Stimulated activated CD4-positive, alpha-beta T cell treated with anti-CD3 and anti-CD28 coated beads, TNF-alpha, amount 100 ng/mL, for 4 hours (primary cell): ENCODE data around the gene OCIAD1.
"Not testable (repeated sequence)": the region's sequence is repeated elsewhere in the genome, so short reads cannot be mapped to it uniquely, and the experiment has no call there.

Experiments used
- DNase-seq, 3 experiments: peaks; one replicate each; pipeline ENCODE4 v3.0.0-alpha.2; 2020; ENCODE audit warnings: low read depth in 3 of 3

The OCIAD1 gene, protein sequence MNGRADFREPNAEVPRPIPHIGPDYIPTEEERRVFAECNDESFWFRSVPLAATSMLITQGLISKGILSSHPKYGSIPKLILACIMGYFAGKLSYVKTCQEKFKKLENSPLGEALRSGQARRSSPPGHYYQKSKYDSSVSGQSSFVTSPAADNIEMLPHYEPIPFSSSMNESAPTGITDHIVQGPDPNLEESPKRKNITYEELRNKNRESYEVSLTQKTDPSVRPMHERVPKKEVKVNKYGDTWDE

DNA sequence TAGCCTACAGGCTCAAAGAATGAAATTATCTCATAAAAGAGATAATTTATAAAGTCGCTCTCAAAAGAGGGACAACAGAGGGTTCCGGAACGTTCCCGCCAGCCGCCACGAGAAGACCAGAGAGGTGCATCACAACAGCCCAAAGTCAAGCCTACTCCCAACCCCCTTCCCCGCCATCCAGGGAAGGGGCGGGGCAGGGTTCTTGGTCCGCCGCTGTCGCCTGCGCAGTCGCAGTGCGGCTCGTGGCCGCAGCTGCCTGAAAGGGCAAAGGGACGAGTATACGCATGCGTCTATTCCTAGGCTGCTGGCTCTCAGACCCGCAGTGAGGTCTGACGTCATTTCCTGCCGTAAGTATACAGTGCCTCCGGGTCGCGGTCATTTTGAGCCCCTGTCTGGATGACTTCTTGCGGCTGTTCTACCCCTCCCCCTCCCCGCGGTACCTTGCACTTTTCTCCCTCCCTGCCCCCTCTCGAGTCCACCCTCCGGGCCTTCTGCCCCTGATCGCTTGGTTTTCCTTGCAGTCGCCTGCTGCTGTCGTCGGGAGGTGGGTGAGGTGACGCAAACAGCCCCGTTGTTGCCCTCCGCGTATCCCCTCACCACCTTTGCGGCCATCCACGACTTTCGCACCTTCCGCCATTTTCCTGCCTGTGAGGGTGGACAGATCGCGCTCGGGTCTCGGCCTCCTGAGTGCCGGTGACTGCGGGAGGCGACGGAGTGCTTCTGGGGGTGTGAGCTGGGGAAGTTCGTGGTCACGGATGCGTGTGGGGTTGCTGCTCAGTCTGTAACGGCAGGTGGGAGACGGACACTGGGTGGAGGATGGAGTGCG is at the start of gene OCIAD1:
Gene OCIAD1 (plus strand): TSS at position 383 of the 826 bp plus-strand sequence. CDS start 1,537 bp downstream, outside the sequence.
- peak; percentile 74 to 90 (median 86) for DNase-seq

DNA sequence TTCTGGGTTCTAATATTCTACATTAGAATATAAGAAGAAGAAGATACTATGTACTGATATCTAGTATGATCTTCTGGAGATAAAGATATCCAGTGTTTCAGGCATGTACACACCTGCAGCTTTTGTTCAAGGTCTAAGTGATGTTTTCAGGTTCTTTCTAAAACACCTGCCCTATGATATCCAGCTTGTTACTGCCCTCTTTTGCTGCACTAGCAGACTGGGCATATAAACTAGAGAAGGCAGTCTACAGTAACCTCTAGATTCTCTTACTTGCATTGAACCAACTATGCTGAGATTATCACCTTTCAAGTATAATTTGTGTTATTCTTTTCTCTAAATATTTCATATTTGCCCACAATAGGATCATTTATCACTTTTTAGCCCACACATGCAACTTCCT is 48.9 kb upstream of the OCIAD1 start:
- no peak for DNase-seq

DNA sequence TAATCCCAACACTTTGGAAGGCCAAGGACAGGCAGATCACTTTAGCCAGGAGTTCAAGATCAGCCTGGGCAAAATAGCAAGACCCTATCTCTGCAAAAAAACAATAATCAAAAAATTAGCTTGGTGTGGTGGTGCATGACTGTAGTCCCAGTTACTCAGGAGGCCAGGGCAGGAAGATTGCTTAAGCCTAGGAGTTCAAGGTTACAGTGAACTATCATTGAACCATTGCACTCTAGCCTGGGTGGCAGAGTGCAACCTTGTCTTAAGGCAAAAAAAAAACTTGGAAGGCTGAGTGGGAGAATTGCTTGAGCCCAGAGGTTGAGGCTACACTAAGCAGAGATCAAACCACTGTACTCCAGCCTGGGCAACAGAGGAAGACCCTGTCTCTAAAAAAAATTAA is 45.6 kb upstream of the OCIAD1 start:
- DNase-seq: no peak

DNA sequence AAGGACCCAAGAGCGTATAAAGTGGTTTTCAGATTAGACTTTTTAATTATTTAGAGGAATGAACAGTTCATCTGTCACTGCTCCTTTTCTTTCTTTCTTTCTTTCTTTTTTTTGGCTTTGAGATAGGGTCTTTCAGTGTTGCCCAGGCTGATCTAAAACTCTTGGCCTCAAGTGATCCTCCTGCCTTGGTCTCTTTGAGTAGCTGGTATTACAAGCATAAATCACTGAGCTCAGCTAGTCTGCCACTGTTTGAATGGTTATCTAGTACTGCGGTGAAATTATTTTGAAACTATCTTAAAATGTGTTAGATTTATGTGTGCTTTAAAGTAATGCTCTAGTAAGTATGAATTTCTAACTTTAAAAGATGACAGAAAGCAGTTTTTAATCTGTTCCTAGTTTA is 44.3 kb upstream of the OCIAD1 start:
- no peak for DNase-seq

DNA sequence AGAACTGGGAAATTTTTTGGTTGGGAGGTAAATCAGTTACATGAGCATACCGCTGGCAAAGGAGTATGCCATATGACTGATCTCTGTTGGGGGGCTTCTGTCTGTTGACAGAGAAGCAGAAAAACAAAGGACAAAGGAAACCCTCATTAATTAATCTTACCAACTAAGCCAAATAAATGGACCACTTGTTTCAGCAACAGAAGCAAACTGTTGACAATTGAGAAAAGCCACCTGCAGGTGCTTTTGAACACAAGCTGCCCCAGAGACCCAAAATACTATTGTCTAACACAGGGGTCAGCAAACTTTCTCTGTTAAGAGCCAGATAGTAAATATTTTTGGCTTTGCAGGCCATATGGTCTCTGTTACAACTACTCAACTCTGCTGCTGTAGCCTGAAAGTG is 43.8 kb upstream of the OCIAD1 start:
- no peak for DNase-seq

DNA sequence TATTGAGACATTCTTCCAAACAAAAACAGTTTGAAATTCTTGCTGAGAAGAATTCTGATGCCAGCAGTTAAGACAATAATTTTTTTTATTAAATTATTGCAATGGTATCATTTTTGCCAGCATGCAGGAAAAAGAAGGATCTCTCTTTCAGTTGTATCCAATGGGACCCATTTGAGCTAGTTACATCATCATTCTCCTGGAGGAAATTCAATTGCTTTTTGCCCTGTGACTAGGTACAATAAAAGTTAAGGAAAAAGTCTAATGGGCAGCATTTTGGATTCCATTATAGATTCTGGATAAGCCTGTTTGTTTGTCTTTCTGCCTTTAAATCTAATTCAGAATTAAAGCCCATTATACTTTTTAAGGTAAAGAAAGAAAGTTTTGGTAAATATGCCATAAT is 40.3 kb upstream of the OCIAD1 start:
- no peak for DNase-seq

DNA sequence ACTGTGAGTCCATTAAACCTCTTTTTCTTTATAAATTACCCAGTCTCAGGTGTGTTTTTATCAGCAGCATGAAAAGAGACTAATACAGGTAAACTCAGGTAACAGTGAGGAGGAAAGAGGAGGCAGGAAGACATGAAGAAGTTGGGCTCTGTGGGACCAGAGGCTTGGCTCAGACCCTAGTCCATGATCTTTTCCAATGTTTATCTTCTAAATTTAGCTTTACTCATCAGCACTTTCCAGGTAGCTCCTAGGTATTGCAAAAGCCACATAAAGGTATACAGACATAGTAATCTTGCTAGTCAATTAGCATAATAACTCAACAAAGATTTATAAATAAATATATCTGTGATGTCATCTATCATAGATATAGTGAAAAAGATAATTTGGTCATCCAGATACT is 39.6 kb upstream of the OCIAD1 start:
- DNase-seq: no peak

DNA sequence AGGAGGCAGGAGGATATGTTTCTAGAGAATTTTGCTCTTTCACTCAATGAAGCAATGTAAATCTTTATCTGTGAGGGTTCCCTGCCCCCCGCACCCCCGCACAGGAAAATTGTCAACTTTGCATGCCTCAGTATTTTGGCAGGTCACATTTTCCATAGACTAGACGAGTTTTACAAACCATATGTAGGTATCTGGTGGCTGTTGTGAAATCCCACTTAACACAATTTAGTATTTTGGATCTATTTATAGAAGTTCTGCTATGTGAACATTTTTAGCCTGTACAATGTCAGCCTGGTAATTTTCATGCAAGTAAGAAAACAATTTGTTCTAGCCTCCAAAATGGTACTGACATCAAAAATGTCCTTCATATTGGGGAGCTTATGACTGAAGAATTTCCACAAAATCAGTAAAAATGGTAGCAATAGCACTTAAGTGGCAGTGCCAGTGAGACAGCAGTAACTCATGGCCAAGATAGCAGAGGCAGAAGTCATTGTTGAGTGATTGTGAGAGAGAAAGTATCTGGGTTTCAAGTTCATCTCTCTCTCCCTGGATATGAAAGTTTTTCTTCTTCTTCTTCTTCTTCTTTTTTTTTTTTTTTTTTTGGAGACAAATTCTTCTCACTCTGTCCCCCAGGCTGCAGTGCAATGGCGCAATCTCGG is 38.4 kb upstream of the OCIAD1 start:
- DNase-seq: no peak

DNA sequence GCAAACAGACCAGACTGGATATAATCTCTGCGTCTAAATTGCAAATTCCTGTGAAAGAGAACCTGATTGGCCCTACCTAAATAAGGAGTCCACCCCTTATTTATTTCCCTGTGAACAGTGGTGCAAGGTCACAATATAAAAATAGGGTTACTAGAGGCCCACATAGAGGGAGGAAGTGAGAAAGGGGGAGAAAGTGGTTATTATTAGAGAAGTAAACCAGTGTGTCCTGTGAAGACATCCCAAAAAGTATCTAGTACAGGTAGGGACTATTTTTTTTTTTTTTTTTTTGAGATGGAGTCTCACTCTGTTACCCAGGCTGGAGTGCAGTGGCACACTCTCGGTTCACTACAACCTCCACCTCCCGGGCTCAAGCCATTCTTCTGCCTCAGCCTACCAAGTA is 35.8 kb upstream of the OCIAD1 start:
- no peak for DNase-seq

DNA sequence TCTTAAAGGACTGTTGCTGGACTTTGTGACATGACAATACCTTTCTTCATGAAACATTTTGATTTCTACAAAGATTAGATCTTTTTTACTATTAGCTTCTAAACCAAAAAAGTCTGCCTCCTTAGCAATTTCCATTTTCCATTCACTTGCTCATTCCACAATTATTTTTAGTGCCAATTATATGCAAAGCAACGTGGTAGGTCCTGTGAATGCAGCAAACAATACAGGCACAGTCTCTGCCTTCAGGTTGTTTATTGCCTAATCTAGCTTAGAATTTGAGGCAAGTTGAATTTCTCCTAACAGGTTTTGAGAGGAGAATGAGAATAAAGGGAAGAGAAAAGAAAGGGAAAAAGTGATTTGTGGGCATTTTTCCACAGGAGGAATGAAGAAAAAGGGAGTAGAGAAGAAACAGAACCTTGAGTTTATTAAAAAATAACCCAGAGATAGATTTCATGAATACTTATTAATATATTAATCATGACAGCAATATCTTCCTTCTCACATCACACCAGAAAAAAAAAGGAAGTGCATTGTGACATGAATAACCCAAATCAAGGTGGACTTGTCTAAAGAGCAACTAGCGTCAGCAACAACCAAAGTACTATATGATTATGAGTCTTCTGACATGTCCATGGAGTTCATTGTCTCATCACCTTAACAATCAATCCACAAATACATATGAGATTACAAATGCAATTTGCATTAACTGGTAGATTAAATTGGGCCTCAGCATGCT is 34.5 kb upstream of the OCIAD1 start:
- DNase-seq: no peak

DNA sequence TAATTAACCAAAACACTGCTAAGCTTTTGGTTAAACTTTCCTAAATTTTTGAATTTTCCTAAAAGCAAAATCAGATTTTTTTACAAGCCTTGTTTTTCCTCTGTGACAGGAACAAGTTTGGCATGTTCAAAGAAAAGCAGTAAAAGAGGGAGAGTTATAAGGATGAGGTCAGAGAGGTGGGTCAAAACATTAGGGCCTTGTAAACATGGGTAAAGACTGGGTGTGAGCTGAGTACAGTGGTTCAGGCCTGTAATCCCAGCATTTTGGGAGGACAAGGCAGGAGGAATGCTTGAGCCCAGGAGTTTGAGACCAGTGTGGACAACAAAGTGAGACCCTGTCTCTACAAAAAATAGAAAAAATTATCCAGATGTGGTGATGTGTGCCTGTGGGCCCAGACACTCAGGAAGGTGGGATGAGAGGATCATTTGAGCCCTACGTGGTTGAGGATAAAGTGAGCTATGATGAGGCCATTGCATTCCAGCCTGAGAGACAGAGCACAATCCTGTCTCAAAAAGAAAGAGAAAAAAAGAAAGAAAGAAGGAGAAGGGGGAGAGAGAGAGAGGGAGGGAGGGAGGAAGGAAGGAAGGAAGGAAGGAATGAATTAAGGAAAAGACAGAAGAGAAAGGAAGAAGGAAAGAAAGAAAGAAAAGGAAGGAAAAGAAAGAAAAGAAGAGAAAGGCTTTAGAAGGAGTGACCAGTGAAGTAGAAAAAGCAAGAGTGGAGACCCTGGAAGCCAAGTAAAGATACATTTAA is 33.8 kb upstream of the OCIAD1 start:
- DNase-seq: no peak

DNA sequence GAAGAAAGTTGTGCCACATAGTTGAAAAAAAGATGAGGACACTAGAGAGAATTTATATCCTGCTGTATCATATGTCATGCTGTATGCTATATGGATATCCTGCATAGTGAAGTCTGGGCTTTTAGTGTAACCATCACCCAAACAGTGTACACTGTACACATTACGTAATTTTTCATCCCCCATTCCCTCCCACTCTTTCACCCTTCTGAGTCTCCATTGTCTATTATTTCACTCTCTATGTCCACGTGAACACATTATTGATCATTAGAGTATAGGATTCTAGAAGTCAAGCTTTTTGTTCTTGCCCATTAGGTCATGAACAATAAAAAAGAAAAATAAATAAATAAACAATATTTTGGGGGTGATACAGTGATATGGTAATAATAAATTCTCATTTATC is 32.8 kb upstream of the OCIAD1 start:
- DNase-seq: no peak

DNA sequence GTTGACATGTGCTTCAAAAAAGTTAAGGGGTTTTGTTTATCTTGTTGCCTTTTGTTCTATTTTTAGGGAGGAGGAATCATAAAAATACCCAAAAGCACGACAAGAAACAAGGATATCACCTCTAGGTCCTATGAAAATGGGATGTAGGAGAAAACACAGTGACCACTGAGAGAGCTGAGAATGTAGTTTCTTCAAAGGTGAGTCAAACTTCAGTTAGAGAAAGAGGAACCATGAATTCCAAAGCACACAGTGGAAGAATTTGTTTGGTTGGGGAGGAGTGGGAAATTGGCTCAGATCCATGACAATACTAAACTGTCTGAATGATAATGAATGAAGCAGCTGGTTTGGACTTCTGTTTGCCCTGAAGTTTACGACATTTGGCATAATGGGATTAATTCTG is 31.7 kb upstream of the OCIAD1 start:
- DNase-seq: no peak

DNA sequence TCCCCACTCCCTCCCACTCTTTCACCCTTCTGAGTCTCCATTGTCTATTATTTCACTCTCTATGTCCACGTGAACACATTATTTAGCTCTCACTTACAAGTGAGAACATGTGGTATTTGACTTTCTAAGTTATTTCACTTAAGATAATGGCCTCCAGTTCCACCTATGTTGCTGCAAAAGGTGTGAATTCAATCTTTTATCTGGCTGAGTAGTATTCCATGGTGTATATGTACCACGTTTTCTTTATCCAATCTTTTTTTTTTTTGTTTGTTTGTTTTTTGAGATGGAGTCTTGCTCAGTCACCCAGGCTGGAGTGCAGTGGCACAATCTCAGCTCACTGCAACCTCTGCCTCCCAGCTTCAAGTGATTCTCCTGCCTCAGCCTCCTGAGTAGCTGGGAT is 30.7 kb upstream of the OCIAD1 start:
- not testable (repeated sequence) for DNase-seq

DNA sequence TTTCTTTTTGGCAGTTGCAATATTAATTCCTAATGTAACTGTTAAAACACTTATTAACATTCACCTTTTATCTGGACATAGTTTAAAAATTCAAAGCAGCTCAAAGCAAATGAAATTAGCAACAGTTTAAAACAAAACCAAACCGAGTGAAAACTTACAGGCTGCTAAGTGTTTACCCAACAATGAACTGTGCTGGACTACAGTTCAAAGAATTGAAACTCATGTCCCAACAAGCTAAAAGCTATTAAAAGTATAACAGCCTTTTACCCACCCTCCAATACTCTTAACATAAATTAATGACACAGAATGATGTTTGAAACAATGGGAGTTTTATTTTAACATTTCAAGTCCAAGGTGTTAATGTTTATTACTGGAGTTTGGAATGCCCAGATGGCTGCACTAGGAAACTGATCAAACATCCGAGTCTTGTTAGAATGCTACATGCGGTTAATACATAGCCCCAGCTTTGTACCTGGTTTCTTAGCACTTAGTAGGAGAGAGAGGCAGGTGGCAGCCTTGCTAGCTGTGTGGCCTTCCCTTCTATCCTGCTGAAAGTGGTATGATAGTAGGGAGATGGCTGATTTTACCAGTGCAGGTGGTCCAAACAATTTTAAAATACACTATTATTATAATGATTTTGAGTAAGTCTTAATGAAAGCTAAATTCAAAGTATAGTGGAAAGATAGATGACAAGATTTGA is 29.7 kb upstream of the OCIAD1 start:
- DNase-seq: no peak

DNA sequence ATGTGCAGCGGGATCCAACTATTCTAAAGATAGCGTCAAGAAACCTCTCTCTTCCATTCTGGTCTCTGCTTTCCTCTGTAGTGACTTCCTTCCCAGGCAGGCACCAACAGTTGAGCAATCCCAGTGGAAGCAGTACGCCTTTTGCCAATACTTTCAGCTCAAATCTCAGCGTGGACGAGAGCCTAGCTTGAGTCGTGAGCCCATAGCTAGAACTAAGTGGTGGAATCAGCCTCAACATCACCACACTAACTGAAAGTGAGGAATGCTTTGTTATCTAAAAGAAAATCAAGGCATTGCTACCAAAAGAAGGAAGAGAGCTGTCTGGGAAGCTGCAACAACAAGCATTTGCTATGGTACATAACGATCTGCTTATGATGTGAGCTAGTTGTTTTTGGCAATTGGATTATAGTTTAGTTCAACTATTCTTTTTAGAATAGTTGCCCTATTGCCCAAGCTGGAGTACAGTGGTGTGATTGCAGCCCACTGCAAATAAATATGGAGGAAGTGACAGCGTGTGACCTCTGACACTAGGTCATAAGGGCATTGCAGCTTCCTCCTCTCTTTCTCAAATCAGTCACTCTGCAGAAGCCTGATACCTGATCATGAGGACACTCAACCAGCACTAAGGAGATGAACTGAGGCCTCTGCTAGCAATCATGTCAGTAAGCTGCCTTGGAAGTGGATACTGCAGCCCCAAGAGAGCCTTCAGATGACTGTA is 26.1 kb upstream of the OCIAD1 start:
- no peak for DNase-seq

DNA sequence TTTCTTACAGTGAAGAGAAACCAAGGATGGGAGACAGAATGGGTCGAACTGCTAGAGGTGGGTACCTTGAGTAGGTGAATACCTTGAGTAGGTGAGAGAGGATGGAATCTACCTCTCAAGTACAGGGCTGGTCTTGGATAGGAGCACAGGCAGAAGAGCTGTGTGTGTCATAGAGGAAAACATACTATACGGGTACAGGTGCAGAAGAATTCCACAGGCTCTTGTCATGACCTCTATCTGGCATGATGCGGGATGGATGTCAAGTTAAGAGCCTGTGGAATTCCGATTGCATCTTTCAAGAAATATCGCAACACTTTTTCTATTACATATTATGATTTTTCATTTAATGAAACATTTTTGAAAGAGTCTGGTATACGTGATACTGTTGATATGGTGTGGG is 18.0 kb upstream of the OCIAD1 start:
- DNase-seq: no peak

DNA sequence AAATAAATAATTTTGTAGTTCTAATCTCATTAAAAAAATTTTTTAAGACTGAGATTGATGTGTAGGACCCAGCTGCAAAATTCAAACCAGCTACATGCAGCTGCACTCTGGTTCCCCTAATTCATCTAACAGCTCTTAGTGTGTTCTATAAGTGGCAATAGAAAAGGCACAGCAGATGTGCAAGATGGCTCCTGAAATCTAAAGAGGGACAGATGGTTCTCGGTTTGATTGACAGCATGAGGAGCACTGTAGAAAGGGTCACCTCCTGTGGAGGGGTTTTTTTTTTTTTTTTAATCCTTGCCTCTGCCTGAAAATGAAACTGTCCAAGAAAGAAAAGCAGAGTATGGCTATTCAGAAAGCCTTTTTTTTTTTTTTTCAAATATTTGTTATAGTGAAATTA is 16.9 kb upstream of the OCIAD1 start:
- no peak for DNase-seq

DNA sequence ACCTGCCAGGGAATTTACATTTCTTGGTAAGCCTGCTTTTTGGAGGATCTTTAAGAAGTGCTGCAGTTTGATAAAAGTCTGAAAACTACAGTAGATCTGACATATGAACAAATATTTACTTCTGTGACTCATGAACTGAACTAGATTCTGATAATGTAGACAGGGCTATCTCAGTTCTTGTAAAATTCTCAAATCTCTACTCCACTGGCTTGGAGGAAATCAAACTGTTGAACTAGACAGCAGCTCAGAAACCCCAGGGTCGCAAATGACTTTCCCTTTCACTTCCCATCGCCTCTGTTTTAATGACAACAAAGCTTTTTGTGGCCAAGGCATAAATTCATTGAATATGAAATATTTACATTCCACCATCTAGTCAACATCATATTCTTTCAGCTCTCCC is 15.4 kb upstream of the OCIAD1 start:
- no peak for DNase-seq

DNA sequence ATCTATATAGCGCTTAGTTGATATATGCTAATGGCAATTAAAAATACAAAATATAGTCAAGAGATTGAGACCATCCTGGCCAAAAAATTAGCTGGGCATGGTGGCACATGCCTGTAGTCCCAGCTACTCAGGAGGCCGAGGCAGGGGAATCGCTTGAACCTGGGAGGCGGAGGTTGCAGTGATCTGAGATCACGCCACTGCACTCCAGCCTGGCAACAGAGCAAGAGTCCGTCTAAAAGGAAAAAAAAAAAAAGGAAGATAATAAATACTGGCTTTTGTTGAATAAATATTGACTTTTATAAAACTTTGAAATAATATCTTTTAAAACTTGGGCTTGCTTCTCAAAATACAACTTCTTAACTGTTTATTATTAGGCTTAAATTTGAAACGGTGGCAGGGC is 14.6 kb upstream of the OCIAD1 start:
- DNase-seq: not testable (repeated sequence)
